Left cardiac atrium (tissue), 4 donors: ENCODE results near the gene SLC10A2. TPM values are rescaled to one million over a fixed set of nuclear protein-coding genes. Genes with fewer than 3 reads are reported as not detected.
"Not testable (repeated sequence)": the region's sequence is repeated elsewhere in the genome, so short reads cannot be mapped to it uniquely, and the experiment has no call there.

Experiments
- ATAC-seq, 2 donors: fragments of 200-7000 bp; cut with Tn5 transposase; one replicate each; pipeline ENCODE4 v1.9.1; 2020; ENCODE audit warnings: mild to moderate bottlenecking in 2 of 2, moderate library complexity in 2 of 2
- DNase-seq: peaks from one replicate; pipeline ENCODE4 v3.0.0-alpha.2; 2020
- intact Hi-C, 2 donors: fragments of 100-400 bp; cut with DNase I; formaldehyde crosslinking; loops; one replicate each; pipeline versions ENCODE4 v1.14.1 to v1.15.1; 2022 to 2023
- long read RNA-seq: library from polyadenylated mRNA; unstranded; transcript quantifications from one replicate; pipeline ENCODE4 v2.0.0, GENCODE V29; 2021
- total RNA-seq, 2 donors: library from RNA; stranded (reverse); fragmentation: NEBNext Ultra II Directional; extraction: Animal tissue kit (Norgen Biotek cat#: 25700); gene quantifications; one replicate each; pipeline ENCODE4 v1.2.1, GENCODE V29; 2021
- donor health status: DM: no; HTN: yes; CAD: no.
- donor health status: DM: no; HTN: yes; CAD: no; lungs with severe emphysema.
- donor health status: DM: yes; HTN: yes; CAD: no.
- donor health status: Dilated cardiomyopathy.

SLC10A2 gene
- total RNA-seq: not detected
- long read RNA-seq: 0 reads

- intact Hi-C loops: no loop called here
- ATAC-seq (no peak), DNase-seq (no peak)
Observed at GRCh38 chr13:103066079-103066780, at the start of gene SLC10A2. Gene SLC10A2, minus strand, starts transcription at chr13:103066417. Its CDS starts 168 bp downstream, at chr13:103066249.

GRCh38 chr13:103107580-103107979, 41.4 kb upstream of the SLC10A2 start:
- DNase-seq: no peak
- ATAC-seq: no peak
- intact Hi-C loops: no loop called here

GRCh38 chr13:103104340-103104739, 38.1 kb upstream of the SLC10A2 start:
- ATAC-seq: no peak
- intact Hi-C loops: no loop called here
- DNase-seq: no peak

- DNase-seq, intact Hi-C loops, ATAC-seq: not testable (repeated sequence)
Observed at GRCh38 chr13:103103456-103103855, 37.2 kb upstream of the SLC10A2 start.

- ATAC-seq (no peak), DNase-seq (no peak)
- intact Hi-C loops: no loop called here
Observed at GRCh38 chr13:103102482-103102881, 36.3 kb upstream of the SLC10A2 start.

GRCh38 chr13:103101901-103102300, 35.7 kb upstream of the SLC10A2 start:
- intact Hi-C loops: no loop called here
- DNase-seq: no peak
- ATAC-seq: peak in 1 of 2 donors; percentile 64

GRCh38 chr13:103101500-103101899, 35.3 kb upstream of the SLC10A2 start:
- ATAC-seq (no peak), DNase-seq (no peak)
- intact Hi-C loops: no loop called here

GRCh38 chr13:103100830-103101229, 34.6 kb upstream of the SLC10A2 start:
- ATAC-seq (no peak), DNase-seq (no peak)
- intact Hi-C loops: no loop called here

- intact Hi-C loops: no loop called here
- ATAC-seq (no peak), DNase-seq (no peak)
Observed at GRCh38 chr13:103099722-103100293, 33.6 kb upstream of the SLC10A2 start.

GRCh38 chr13:103098535-103098934, 32.3 kb upstream of the SLC10A2 start:
- DNase-seq (no peak), ATAC-seq (no peak)
- intact Hi-C loops: no loop called here

- DNase-seq: no peak
- ATAC-seq: no peak
- intact Hi-C loops: no loop called here
Observed at GRCh38 chr13:103097366-103097928, 31.2 kb upstream of the SLC10A2 start.

GRCh38 chr13:103093649-103094048, 27.4 kb upstream of the SLC10A2 start:
- intact Hi-C loops, DNase-seq, ATAC-seq: not testable (repeated sequence)

GRCh38 chr13:103087275-103087674, 21.1 kb upstream of the SLC10A2 start:
- intact Hi-C loops: no loop called here
- ATAC-seq: no peak
- DNase-seq: no peak

- DNase-seq (no peak), ATAC-seq (no peak)
- intact Hi-C loops: no loop called here
Observed at GRCh38 chr13:103081435-103081834, 15.2 kb upstream of the SLC10A2 start.

GRCh38 chr13:103078158-103078557, 11.9 kb upstream of the SLC10A2 start:
- no peak for ATAC-seq
- no peak for DNase-seq
- intact Hi-C loops: no loop called here

- ATAC-seq (no peak), DNase-seq (no peak)
- intact Hi-C loops: no loop called here
Observed at GRCh38 chr13:103068836-103069235, 2.6 kb upstream of the SLC10A2 start.

- DNase-seq (no peak), ATAC-seq (no peak)
- intact Hi-C loops: no loop called here
Observed at GRCh38 chr13:103067751-103068555, 1.7 kb upstream of the SLC10A2 start.

- ATAC-seq (no peak), DNase-seq (no peak)
- intact Hi-C loops: no loop called here
Observed at GRCh38 chr13:103066781-103067345, 646 bp upstream of the SLC10A2 start.

GRCh38 chr13:103063376-103063775, 2.8 kb downstream of the SLC10A2 start:
- ATAC-seq: no peak
- intact Hi-C loops: no loop called here

GRCh38 chr13:103062079-103062478, 4.1 kb downstream of the SLC10A2 start:
- DNase-seq (no peak), ATAC-seq (no peak)
- intact Hi-C loops: no loop called here

More at GRCh38 chr13:103063376-103063775, 2.8 kb downstream of the SLC10A2 start:
- no peak for DNase-seq
